ENCODE data around the gene NXPH3. TPM values are rescaled to one million over a fixed set of nuclear protein-coding genes. Genes with fewer than 3 reads are reported as not detected.

Gene NXPH3
- total and polyA plus RNA-seq, 10 of the 15 experiments (the other 5 are each of a cell fraction or from before 2014, with no cell fraction given) = 0.08 to 0.35 (median 0.12) TPM; not detected in 2

DNA sequence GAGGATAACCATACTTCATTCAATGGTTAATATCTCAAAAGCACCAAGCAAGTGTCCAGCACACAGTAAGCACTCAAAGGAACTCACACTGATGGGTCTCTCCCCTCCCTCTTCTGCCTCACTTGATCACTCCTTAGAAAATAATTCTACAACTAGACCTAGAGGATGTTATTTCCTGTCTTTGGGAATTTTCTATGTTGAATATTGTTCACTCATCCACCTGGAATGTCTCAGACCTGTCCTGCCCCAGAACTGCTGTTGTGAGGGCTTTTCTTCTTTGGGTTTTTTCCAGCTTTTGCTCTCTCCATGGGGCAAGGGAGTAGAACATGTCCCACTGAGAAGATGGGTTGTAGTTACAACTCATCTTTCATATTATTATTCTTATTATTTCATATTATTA, 25.3 kb downstream of the NXPH3 start (continued):
- TF ChIP-seq ATF2 (IDR thresholded peaks at IDR 0.05; ENCODE audit: low read length) (no peak), TARDBP (IDR thresholded peaks at IDR 0.05; ENCODE audit: borderline replicate concordance) (no peak)

GRCh38 chr17:49602783-49603182, 27.1 kb downstream of the NXPH3 start:
- ChIA-PET POLR2A (interaction anchor here (0.6 to 1.4 kb wide), 2 partner anchors 42 to 81 kb away, joined by 3 read pairs; no protein-coding TSS in a partner anchor), SMC1A (ENCODE audit: uncharacterized antibody, unreplicated experiment) (interaction anchor here (1.3 to 1.4 kb wide), 2 partner anchors 14 to 16 kb away, joined by 3 read pairs; no protein-coding TSS in a partner anchor), CTCF (interaction anchor here (1.1 to 1.6 kb wide), 3 partner anchors 33 to 492 kb away, joined by 3 read pairs; no protein-coding TSS in a partner anchor), RAD21 (ENCODE audit: unreplicated experiment) (no interaction called here)
- BruUV-seq (replicated peaks) = no TSS peak
- no peak for FAIRE-seq
- H3K27ac ChIP-seq (ENCODE audit: control insufficient read depth, insufficient read depth) = no peak overlapping the region
- H3K9ac ChIP-seq (ENCODE audit: control insufficient read depth, insufficient read depth, low read length) = no peak overlapping the region
- no peaks in the 10 kb centered on the region for H3K4me1 ChIP-seq (ENCODE audit: control insufficient read depth, insufficient read depth, low read length)
- no peak overlapping the region for H2AFZ ChIP-seq (ENCODE audit: control insufficient read depth, low read depth, low read length)
- ATAC-seq = no peak
- no peak overlapping the region for H3K4me3 ChIP-seq
- DNase-seq (ENCODE audit: low read depth, low spot score) = no peak
- no peak for TF ChIP-seq BACH1 (IDR thresholded peaks at IDR 0.05; ENCODE audit: borderline replicate concordance)
- no peak for TF ChIP-seq PRDM15 (CRISPR knock-in tag; IDR thresholded peaks at IDR 0.05)
- TF ChIP-seq EED (IDR thresholded peaks at IDR 0.05; ENCODE audit: low read depth) = no peak
- TF ChIP-seq, protein P1, sequence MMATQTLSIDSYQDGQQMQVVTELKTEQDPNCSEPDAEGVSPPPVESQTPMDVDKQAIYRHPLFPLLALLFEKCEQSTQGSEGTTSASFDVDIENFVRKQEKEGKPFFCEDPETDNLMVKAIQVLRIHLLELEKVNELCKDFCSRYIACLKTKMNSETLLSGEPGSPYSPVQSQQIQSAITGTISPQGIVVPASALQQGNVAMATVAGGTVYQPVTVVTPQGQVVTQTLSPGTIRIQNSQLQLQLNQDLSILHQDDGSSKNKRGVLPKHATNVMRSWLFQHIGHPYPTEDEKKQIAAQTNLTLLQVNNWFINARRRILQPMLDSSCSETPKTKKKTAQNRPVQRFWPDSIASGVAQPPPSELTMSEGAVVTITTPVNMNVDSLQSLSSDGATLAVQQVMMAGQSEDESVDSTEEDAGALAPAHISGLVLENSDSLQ (IDR thresholded peaks at IDR 0.05) = no peak
- no peak for TF ChIP-seq SPI1 (IDR thresholded peaks at IDR 0.05; ENCODE audit: borderline replicate concordance, insufficient read depth, low read depth, low read length)
- no peak for TF ChIP-seq ESRRA (IDR thresholded peaks at IDR 0.05; ENCODE audit: low read length)
- TF ChIP-seq, protein P2, sequence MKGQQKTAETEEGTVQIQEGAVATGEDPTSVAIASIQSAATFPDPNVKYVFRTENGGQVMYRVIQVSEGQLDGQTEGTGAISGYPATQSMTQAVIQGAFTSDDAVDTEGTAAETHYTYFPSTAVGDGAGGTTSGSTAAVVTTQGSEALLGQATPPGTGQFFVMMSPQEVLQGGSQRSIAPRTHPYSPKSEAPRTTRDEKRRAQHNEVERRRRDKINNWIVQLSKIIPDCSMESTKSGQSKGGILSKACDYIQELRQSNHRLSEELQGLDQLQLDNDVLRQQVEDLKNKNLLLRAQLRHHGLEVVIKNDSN (IDR thresholded peaks at IDR 0.05; ENCODE audit: borderline replicate concordance, extremely low read length, insufficient read depth, low read depth, low read length) = no peak
- TF ChIP-seq CREM (IDR thresholded peaks at IDR 0.05; ENCODE audit: low read depth) = no peak
- no peak for TF ChIP-seq TARDBP (IDR thresholded peaks at IDR 0.05; ENCODE audit: borderline replicate concordance)
- TF ChIP-seq MTA2 (IDR thresholded peaks at IDR 0.05; ENCODE audit: low read depth) = no peak
- TF ChIP-seq CHD4 (IDR thresholded peaks at IDR 0.05) = no peak
- TF ChIP-seq E2F4 (IDR thresholded peaks at IDR 0.05; ENCODE audit: low read depth, low read length) = no peak
- no peak for TF ChIP-seq KDM1A (IDR thresholded peaks at IDR 0.05; ENCODE audit: borderline replicate concordance)
- TF ChIP-seq STAT3 (IDR thresholded peaks at IDR 0.05; ENCODE audit: low read depth, low read length) = no peak
- H4K20me1 ChIP-seq (ENCODE audit: control insufficient read depth, insufficient read depth) = no peaks in the 10 kb centered on the region
- no peaks in the 10 kb centered on the region for H3K9me3 ChIP-seq (replicated peaks; ENCODE audit: control insufficient read depth, insufficient read depth, low read length)
- peaks cover 9 to 13% of the 10 kb centered on the region in 2 experiments for H3K36me3 ChIP-seq (ENCODE audit: control insufficient read depth in 2 of 2, insufficient read depth in 2 of 2, low read length in 1 of 2)
- in situ Hi-C loops (cut with MboI) (no loop called here), intact Hi-C loops (cut with micrococcal nuclease; ENCODE audit: unreplicated experiment) (no loop called here)
- no peaks in the 10 kb centered on the region for H3K27me3 ChIP-seq (replicated peaks in 1 of 2; ENCODE audit: control insufficient read depth in 2 of 2, insufficient read depth in 2 of 2, low read length in 1 of 2)
- H3K79me2 ChIP-seq (ENCODE audit: control insufficient read depth, insufficient read depth, low read length) = no peaks in the 10 kb centered on the region
- no peak overlapping the region for H3K4me2 ChIP-seq (ENCODE audit: control insufficient read depth, insufficient read depth)

All from GM12878 (cell line).